ENCODE data around the gene SLC37A1.

Gene SLC37A1

DNA sequence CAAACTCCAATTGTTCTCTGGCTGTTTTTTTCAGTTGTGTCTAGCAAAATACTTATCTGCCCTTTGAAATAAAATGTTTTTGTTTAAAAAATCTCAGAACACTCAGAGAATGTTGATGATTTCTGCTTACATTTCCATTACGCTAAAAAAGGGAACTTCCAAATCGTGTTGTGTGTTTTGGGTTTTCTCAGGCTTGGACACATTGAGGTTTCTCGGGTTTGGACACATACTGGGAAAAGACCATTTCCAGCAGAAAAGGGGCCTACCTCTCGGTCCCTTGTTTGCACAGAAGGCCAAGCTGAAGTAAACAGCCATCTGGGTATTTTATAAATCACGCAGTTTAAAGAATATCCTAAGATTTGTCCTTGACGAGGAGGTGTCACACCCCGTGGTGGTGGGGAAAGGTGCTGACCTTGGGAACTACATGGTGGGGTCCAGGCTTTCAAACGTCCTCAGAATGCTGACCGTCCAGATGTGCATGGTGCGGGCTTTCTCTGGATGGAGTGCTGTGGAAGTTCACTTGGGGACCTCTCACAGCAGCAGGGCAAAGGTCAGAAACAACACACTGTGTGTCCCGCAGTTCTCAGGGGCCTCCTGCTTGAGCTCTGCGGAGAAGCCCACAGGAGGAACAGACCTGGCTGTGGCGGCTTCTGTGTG lies 67.8 kb downstream of the SLC37A1 start:
- H3K27me3 Mint-ChIP-seq: no peaks in the 10 kb centered on the region
- peaks cover 6% of the 10 kb centered on the region for H3K36me3 Mint-ChIP-seq
- no peak overlapping the region for H3K4me3 Mint-ChIP-seq
- H3K27ac Mint-ChIP-seq: no peak overlapping the region
- peaks cover 5% of the 10 kb centered on the region for H3K9me3 Mint-ChIP-seq (ENCODE audit: low read depth)
- H3K4me1 Mint-ChIP-seq (ENCODE audit: low read depth): no peaks in the 10 kb centered on the region

DNA sequence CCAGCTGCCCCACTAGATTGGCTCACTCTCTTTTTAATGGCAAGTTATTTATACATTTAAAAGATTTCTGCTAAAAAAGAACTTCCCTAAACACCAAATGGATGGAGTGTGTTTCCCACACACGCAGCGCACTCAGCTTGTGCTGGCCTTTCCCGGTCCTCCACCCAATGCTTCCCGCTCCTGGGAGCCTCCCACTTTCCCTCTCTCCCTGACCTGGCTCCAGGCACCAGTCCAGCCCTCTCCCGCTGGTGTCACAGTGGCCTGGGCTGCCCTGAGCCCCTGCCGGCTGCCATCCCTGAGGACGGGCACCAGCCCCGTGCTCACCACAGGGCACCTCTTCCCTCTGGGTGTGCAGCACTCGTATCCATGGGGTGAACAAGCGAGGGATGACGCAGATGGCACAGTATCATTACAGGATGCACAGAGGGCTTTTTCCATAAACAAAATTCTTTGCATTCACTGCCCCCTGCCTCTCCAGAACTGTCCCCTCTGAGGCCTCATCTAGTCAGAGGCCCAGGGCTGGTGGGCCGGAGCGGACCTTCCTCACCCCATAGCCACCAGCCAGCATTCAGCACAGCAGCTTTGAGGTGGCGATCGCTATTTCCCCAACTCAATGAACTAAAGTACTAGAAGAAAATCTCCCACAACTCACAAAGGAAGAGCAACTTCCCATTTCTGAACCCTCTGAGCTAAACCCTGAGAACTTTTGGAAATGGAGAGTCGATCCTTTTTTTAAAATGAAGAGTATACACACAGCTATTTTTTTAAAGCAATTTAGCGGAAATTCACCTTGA lies 68.5 kb downstream of the SLC37A1 start:
- H3K36me3 Mint-ChIP-seq: no peaks in the 10 kb centered on the region

DNA sequence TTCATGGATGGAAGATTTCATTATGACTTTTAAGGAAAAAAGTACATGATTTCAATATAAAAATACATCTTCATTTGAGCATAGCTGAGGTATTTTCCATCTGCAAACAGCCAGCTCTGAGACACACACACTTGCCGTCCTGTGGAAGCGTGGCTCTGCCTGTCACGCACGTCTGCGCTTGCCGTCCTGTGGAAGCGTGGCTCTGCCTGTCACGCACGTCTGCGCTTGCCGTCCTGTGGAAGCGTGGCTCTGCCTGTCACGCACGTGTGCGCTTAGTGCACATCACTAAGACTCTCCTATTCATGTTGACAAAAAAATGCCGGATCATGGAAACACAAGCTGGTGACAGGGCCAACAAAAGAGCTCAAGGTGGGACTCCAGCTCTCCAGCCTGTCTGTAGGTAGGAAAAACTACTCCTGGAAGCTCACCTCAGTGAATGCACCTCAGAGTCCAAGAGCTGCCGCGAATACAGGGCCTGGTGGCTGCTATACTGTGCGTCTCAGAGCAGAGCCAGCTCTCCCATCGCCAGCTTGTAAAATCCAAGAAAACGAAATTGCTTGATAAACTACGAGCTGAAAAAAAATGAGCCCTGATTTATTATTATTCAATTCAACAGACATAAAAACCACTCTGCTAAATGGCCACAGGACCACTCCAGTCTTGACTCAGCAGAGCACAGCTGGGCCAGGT lies 69.3 kb downstream of the SLC37A1 start:
- no peaks in the 10 kb centered on the region for H3K9me3 Mint-ChIP-seq (ENCODE audit: low read depth)
- H3K27ac Mint-ChIP-seq: no peak overlapping the region
- H3K4me3 Mint-ChIP-seq: no peak overlapping the region

More for the DNA sequence above, 68.5 kb downstream of the SLC37A1 start:
- Mint-ChIP-seq H3K4me3 (no peak overlapping the region), H3K27ac (no peak overlapping the region), H3K27me3 (no peaks in the 10 kb centered on the region), H3K4me1 (ENCODE audit: low read depth) (no peaks in the 10 kb centered on the region), H3K9me3 (ENCODE audit: low read depth) (no peaks in the 10 kb centered on the region)

DNA sequence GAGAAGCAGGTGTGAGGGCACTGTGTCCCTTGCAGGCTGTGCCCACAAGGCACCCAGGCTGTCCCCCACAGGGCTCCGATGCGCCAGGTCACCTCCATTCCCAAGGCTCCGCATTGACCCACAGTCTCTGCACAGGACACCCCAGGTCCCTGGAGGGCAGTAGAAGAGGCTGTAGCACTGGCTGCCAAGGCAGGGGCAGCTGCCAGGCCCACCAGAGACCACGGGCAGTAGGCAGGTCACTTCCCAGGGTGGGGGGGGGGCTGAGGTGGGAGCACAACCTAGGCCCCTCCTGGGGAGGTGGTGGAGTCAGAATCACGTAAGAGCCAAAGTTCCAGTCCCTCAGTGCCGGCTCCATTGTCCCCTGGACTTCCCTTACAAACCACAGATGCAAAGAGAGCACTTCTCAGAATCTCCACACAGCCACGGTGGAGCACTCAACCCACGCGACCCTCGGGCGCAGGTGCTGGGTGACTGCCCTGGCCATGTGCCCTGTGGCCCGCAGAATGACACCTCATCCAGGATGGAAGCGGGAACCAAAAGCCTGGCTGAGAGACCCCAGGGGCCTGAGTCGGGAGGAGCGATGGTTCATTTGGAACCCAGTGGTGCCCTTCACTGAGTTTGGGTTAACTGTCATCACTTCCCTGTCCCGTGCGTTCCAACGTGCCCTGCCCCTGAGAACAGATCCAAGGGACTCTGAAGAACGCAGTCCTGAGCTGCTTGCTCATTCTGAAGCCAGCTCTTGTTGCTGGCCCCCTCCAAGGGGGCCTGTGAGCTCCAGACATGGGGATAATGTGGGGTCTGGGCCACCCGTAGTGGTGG lies 70.0 kb downstream of the SLC37A1 start:
- Mint-ChIP-seq H3K27me3 (no peaks in the 10 kb centered on the region), H3K36me3 (no peaks in the 10 kb centered on the region), H3K4me3 (no peak overlapping the region), H3K27ac (no peak overlapping the region), H3K9me3 (ENCODE audit: low read depth) (no peaks in the 10 kb centered on the region), H3K4me1 (ENCODE audit: low read depth) (no peaks in the 10 kb centered on the region)

More for the DNA sequence above, 69.3 kb downstream of the SLC37A1 start:
- Mint-ChIP-seq H3K4me1 (ENCODE audit: low read depth) (no peaks in the 10 kb centered on the region), H3K27me3 (no peaks in the 10 kb centered on the region), H3K36me3 (no peaks in the 10 kb centered on the region)

DNA sequence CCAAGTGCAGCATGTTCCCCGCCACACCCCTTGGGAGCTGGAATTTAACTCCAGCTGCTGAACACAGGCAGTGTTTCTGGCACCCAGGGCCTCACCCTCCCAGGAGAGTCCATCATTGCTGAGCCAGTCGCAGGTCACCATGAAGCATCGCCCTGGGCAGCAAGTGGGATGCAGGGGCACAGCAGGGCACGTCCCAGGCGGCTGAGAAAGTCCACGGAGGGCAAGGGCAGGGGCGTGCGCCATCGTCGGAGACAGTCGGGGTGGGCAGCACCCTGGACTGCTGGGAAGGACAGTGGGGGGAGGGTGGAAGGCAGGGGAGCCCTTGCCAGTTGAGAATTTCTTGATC lies 70.6 kb downstream of the SLC37A1 start:
- no peaks in the 10 kb centered on the region for H3K9me3 Mint-ChIP-seq (ENCODE audit: low read depth)
- H3K27me3 Mint-ChIP-seq: no peaks in the 10 kb centered on the region
- H3K36me3 Mint-ChIP-seq: no peaks in the 10 kb centered on the region
- no peaks in the 10 kb centered on the region for H3K4me1 Mint-ChIP-seq (ENCODE audit: low read depth)
- no peak overlapping the region for H3K4me3 Mint-ChIP-seq
- H3K27ac Mint-ChIP-seq: no peak overlapping the region

DNA sequence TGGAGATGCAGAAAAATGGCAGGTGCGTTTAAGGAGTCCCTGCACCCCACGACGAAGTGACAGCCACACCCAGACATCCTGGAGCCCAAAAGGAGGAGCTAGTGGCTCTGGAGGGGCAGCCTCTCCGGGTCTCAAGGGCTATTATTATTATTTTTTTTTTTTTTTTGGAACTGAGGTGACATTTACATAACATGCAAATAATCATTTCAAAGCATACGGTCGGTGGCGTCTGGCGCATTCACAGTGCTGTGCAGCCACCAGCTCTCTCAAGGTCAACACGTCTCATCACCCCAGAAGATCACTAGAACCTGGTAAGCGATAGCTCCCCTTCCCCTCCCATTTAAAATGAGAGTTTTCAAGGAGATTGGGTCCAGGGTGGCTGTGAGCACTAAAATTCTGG lies 72.2 kb downstream of the SLC37A1 start:
- no peaks in the 10 kb centered on the region for H3K9me3 Mint-ChIP-seq (ENCODE audit: low read depth)
- no peaks in the 10 kb centered on the region for H3K36me3 Mint-ChIP-seq
- H3K4me1 Mint-ChIP-seq (ENCODE audit: low read depth): peaks cover 6% of the 10 kb centered on the region
- H3K27me3 Mint-ChIP-seq: no peaks in the 10 kb centered on the region
- no peak overlapping the region for H3K27ac Mint-ChIP-seq
- no peak overlapping the region for H3K4me3 Mint-ChIP-seq

DNA sequence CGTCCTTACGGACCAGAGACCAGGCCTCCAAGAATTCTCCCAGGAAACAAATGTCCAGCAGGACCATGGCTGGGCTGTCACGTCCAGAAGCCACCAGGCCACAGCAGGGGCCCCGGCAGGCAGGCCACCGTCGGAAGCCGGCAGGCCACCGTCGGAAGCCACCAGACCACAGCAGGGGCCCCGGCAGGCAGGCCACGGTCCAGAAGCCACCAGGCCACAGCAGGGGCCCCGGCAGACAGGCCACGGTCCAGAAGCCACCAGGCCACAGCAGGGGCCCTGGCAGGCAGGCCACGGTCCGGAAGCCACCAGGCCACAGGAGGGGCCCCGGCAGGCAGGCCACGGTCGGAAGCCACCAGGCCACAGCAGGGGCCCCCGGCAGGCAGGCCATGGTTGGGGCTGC lies 72.8 kb downstream of the SLC37A1 start:
- no peaks in the 10 kb centered on the region for H3K27me3 Mint-ChIP-seq
- H3K36me3 Mint-ChIP-seq: no peaks in the 10 kb centered on the region
- no peak overlapping the region for H3K27ac Mint-ChIP-seq
- H3K4me3 Mint-ChIP-seq: no peak overlapping the region
- no peaks in the 10 kb centered on the region for H3K9me3 Mint-ChIP-seq (ENCODE audit: low read depth)
- peaks cover 11% of the 10 kb centered on the region for H3K4me1 Mint-ChIP-seq (ENCODE audit: low read depth)

DNA sequence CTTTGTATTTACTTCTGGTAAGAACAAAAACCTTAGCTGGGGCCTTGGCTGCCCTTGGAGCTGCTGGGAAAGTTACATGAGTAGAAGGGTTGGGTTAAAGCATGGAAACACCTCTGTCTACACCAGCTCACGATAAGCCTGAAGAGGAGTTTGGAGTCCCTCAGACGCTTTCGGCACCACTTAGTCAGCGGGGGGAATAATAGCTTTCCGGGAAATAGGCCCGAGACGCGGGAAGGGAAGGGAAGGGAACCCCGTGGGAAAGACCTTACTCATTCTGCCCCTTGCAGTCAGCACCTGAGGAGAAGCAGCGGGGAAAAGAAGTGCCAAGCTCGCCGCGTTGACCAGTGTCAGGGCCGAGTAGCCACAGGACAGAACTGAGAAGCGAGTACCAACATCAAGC lies 73.4 kb downstream of the SLC37A1 start:
- H3K4me1 Mint-ChIP-seq (ENCODE audit: low read depth): peaks cover 14% of the 10 kb centered on the region
- H3K4me3 Mint-ChIP-seq: no peak overlapping the region
- no peaks in the 10 kb centered on the region for H3K36me3 Mint-ChIP-seq
- H3K27ac Mint-ChIP-seq: no peak overlapping the region
- no peaks in the 10 kb centered on the region for H3K9me3 Mint-ChIP-seq (ENCODE audit: low read depth)
- H3K27me3 Mint-ChIP-seq: no peaks in the 10 kb centered on the region

DNA sequence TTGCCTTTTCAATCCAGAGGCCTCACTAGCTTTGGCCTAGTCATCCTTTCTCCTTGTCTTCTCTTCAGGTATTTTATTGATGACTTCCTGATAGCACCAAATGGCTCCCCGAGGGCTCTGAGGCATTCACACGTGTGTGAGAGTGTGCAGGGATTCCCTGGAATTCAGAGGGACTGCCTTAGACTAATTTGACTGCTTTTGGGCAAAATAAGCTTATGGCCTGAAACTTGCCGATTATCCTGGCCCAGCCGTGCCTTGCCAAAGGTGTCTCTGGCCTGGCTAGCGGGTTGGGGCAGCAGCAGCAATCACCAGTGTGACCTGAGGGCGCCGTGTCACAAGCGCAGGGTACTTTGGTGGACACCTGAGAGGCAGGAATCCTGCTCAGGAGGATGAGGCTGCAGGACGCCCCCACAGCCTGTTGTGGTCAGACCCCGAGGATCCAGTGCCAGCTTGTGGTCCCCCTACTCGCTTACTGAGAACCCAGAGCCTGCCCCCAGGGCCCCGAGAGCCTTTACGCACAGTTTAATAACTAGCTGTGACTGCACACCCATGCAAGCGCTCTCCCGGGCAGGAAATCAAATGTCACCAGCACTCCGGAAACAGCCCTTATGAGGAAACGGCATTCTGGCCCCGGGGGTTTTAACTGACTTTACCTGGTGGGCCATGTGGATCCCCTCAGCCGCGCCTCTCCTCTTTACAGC lies 76.9 kb downstream of the SLC37A1 start:
- Mint-ChIP-seq H3K27me3 (no peaks in the 10 kb centered on the region), H3K4me3 (no peak overlapping the region), H3K4me1 (ENCODE audit: low read depth) (peaks cover 15% of the 10 kb centered on the region), H3K27ac (no peak overlapping the region), H3K9me3 (ENCODE audit: low read depth) (no peaks in the 10 kb centered on the region), H3K36me3 (no peaks in the 10 kb centered on the region)

DNA sequence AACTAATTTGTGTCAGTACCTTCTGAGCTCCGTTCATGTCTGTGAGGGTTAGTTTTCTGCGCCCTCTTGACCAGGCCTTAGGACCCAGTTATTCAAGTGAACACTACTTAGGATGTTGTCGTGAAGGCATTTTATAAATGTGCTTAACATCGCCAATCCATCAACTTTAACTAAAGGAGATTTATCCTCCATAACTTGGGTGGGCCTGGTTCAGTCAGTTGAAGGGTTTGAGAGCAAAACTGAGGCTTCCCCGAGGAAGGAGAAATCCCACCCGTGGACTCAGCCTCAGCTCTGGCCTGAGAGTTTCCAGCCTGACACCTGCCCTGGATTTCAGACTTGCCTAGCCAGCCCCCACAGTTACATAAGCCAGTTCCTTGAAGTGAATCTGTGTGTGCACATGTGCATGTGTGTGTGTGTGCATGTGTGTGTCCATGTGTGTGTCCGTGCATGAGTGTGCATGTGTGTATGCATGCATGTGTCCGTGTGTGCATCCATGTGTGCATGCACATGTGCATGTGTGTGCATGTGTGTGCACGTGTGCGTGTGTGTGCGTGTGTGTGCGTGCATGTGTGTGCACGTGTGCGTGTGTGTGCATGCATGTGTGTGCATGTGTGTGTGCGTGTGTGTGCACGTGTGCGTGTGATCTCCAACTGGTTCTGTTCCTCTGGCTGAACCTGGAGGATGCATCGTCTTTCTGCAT lies 77.7 kb downstream of the SLC37A1 start:
- Mint-ChIP-seq H3K9me3 (ENCODE audit: low read depth) (no peaks in the 10 kb centered on the region), H3K27me3 (no peaks in the 10 kb centered on the region), H3K4me1 (ENCODE audit: low read depth) (peaks cover 15% of the 10 kb centered on the region), H3K4me3 (no peak overlapping the region), H3K27ac (no peak overlapping the region), H3K36me3 (no peaks in the 10 kb centered on the region)

DNA sequence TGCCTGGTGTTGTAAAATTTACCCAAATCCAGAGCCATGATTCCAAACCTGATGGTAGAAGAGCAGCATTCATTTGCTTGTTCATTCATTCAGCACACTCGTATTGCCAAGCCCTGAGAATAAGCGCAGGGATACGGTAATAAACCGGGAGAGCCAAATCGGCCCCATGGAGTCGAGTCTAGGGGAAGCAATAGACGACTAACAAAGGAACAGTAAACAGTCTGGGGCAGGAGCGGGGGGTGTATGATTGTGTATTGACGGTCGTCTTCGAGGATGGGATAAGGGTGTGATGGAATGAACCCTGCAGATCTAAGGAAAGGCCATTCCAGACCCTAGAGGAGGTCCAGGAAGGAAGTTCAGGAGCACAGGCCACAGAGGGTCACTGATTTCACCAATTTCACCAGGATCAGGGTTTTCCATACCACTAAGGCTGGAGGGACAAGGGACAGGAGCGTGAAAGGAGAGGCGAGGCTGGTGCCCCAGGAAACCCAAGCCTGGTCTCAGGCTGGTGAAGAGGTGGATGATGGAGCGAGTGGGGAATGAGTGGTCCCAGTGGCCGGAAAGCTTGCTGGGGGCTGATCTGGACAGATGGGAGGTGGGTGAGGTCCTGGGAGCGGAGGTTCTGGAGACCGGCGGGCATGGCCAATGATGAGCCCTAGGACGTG lies 78.6 kb downstream of the SLC37A1 start:
- Mint-ChIP-seq H3K27ac (no peak overlapping the region), H3K27me3 (no peaks in the 10 kb centered on the region), H3K9me3 (ENCODE audit: low read depth) (no peaks in the 10 kb centered on the region), H3K4me1 (ENCODE audit: low read depth) (peaks cover 15% of the 10 kb centered on the region), H3K36me3 (no peaks in the 10 kb centered on the region), H3K4me3 (no peak overlapping the region)

DNA sequence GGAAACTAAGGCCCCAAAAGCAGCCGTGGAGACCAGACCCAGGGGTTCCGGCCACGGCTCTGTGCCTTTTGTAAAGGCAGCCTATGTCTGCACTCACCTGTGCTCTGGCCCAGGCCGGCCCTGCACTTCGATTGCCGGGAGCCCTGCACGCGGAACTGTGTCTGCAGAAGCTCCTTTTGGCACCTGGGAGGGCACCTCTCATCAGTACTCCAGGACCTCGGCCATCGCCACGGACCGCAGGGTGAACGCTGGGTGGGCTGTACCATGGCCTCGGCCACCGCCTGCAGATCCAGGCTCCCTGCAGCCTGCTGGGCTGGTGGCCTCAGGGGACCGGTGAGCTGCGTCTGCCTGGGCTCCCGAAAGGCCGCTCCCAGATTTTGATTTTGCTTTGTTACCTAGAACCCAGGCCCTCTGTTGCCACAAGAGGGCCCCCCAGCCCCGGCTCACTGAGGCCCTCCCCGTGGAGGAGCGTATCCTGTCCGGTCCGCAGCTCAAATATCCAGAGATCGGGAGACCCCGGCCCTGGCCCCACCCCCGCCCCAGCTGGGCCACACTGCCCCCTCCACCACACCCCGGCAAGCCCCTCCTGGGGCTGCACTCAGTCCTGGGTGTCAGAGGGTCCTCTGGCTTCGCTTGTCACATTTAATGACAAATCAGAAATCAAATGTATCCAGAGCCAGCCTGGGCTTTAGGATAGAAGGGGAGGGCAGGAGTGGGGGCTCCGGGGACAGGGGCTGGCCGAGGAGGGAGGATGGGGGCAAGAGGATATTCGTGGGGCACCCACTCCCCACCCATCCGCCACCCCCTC lies 79.6 kb downstream of the SLC37A1 start:
- Mint-ChIP-seq H3K27ac (no peak overlapping the region), H3K27me3 (no peaks in the 10 kb centered on the region), H3K9me3 (ENCODE audit: low read depth) (no peaks in the 10 kb centered on the region), H3K4me1 (ENCODE audit: low read depth) (peaks cover 15% of the 10 kb centered on the region), H3K4me3 (no peak overlapping the region), H3K36me3 (no peaks in the 10 kb centered on the region)

Measured in activated naive CD8-positive, alpha-beta T cell (primary cell).